PC-9 (cell line): ENCODE results near the gene FIBCD1. TPM values are rescaled to one million over a fixed set of nuclear protein-coding genes. Genes with fewer than 3 reads are reported as not detected.

Experiments used
- BruUV-seq: library from RNA; stranded (reverse); fragments of 400-500 nt; replicated peaks from 2 replicates; lab custom pipeline; 2021; lab: Mats Ljungman, UMichigan
- CTCF ChIA-PET: fragments of 300-600 bp; sonication (Branson Sonifier 250); formaldehyde crosslinking; loops from one replicate; lab custom pipeline; 2022; ENCODE audit warnings: antibody characterized with exemption; lab: Charles Lee
- POLR2A ChIA-PET: fragments of 300-600 bp; sonication (Branson Sonifier 250); formaldehyde crosslinking; loops from one replicate; lab custom pipeline; 2022; ENCODE audit warnings: antibody characterized with exemption; ENCODE audit not compliant: unreplicated experiment; lab: Charles Lee
- DNase-seq, 2 experiments: peaks; one replicate each; pipeline versions ENCODE4 v3.0.0 to v3.0.0-alpha.2; 2015 to 2022; ENCODE audit warnings: mixed read lengths in 1 of 2
- H2AFZ ChIP-seq: fragments of 200-600 bp; sonication (generic); 2 replicates; pipeline ENCODE4 v1.8.1; 2017; ENCODE audit warnings: antibody characterized with exemption
- H3F3A ChIP-seq: fragments of 200-600 bp; sonication (generic); 2 replicates; pipeline ENCODE4 v1.8.1; 2017; ENCODE audit warnings: antibody characterized with exemption, mild to moderate bottlenecking, low read depth; ENCODE audit not compliant: insufficient read depth
- H3K27ac ChIP-seq: fragments of 200-600 bp; sonication (generic); 2 replicates; pipeline ENCODE4 v1.6.1; 2016; ENCODE audit warnings: mixed run types
- H3K27me3 ChIP-seq: fragments of 200-600 bp; sonication (generic); 2 replicates; pipeline ENCODE4 v1.6.1; 2016; ENCODE audit warnings: low read depth, mixed run types; ENCODE audit not compliant: insufficient read depth
- H3K36me3 ChIP-seq: fragments of 200-600 bp; sonication (generic); 2 replicates; pipeline ENCODE4 v1.6.1; 2016; ENCODE audit warnings: low read depth, mixed run types
- H3K4me1 ChIP-seq: fragments of 200-600 bp; sonication (generic); replicated peaks from 2 replicates; pipeline ENCODE4 v1.6.1; 2016; ENCODE audit warnings: mixed run types; ENCODE audit not compliant: insufficient read depth
- H3K4me2 ChIP-seq: fragments of 200-600 bp; sonication (generic); 2 replicates; pipeline ENCODE4 v1.6.1; 2017; ENCODE audit warnings: mixed run types
- H3K4me3 ChIP-seq: fragments of 200-600 bp; sonication (generic); 2 replicates; pipeline ENCODE4 v1.6.1; 2016; ENCODE audit warnings: mixed run types
- H3K79me2 ChIP-seq: fragments of 200-600 bp; sonication (generic); 2 replicates; pipeline ENCODE4 v1.6.1; 2017; ENCODE audit warnings: low read depth, mixed run types
- H3K9me2 ChIP-seq: fragments of 200-600 bp; sonication (generic); 2 replicates; pipeline ENCODE4 v1.8.1; 2017; ENCODE audit warnings: mild to moderate bottlenecking; ENCODE audit not compliant: insufficient read depth
- H3K9me3 ChIP-seq: fragments of 200-600 bp; sonication (generic); 2 replicates; pipeline ENCODE4 v1.8.1; 2016; ENCODE audit warnings: low read depth; ENCODE audit not compliant: insufficient read depth
- H4K20me1 ChIP-seq: fragments of 200-600 bp; sonication (generic); 2 replicates; pipeline ENCODE4 v1.8.1; 2017; ENCODE audit not compliant: insufficient read depth
- EZH2 ChIP-seq: fragments of 200-600 bp; sonication (generic); IDR thresholded peaks from 2 replicates; pipeline ENCODE4 v1.8.0; 2017; ENCODE audit warnings: antibody characterized with exemption, low read depth
- intact Hi-C: fragments of 100-400 bp; cut with micrococcal nuclease; formaldehyde crosslinking; loops from one replicate; pipeline ENCODE4 v1.10.0; 2022; ENCODE audit not compliant: unreplicated experiment
- total RNA-seq: library from RNA; stranded (reverse); gene quantifications from 2 replicates; pipeline ENCODE4 v1.2.3, GENCODE V29; 2021
- TF ChIP-seq, protein P1 (sequence below): fragments of 200-600 bp; sonication (generic); conservative IDR thresholded peaks from 2 replicates; pipeline ENCODE4 v1.6.1; 2017; ENCODE audit warnings: mixed run types, antibody characterized with exemption, mild to moderate bottlenecking, moderate library complexity

FIBCD1 gene
- total RNA-seq, 1 experiment from 2014 or later = 2.7 TPM

DNA sequence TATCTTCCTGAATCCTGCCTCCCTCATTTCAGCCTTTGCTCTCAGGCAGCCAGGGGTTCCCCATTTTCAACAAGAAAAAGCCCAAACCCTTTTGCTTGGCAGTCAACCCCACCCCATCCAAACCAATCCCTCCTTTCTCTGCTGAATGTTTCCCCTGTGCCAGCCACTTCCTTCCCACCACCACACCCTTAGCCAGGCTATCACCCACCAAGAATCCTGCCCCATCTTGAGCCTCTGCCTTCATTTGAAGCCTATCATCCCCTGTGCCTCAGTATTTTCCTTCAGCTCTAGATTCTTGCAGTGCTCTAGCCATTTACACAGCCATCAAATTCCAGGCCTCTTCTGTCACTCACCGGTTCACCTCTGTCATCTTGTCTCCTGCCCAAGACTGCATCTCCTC, 15.3 kb upstream of the FIBCD1 start:
- CTCF ChIA-PET = no interaction called here

DNA sequence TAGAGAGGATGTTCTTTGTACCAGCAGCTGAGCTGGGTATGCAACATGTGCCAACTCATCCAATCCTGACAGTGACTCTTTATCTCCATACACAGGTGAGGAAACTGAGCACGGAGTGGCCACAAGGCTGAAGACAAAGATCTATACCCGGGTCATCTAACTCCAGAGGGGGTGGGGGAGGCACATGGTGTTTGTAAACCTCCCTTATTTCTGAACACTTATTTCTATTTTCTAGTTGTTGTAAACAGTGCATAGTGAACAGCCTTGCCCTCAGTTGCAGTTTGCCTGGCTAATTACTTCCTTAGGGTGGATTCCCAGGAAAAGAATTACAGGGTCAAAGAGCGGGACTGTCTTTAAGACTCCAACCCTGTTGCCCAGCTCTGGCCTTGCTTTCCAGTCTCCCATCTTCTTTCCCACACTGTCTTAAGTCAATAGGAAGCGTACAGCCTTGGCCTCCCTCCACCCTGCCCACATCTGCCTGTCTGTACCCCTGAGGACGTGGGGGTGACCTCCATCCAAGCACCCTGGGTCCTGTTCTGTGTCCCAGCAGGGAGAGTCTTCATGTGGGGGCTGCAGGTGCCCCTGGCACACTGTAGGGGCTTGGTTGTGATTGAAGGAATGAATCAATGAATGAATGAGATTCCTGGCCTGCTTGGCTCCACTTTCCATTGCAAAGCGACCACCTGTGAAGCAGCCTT, 13.2 kb upstream of the FIBCD1 start:
- no peaks in the 10 kb centered on the region; the same call in 1 of the 2 replicates for H3K9me3 ChIP-seq
- no peak overlapping the region for H3K27ac ChIP-seq
- ChIA-PET CTCF (no interaction called here), POLR2A (no interaction called here)
- no peaks in the 10 kb centered on the region for H3K9me2 ChIP-seq
- no peaks in the 10 kb centered on the region for H3K79me2 ChIP-seq
- no peak for TF ChIP-seq EZH2
- TF ChIP-seq, protein P1, sequence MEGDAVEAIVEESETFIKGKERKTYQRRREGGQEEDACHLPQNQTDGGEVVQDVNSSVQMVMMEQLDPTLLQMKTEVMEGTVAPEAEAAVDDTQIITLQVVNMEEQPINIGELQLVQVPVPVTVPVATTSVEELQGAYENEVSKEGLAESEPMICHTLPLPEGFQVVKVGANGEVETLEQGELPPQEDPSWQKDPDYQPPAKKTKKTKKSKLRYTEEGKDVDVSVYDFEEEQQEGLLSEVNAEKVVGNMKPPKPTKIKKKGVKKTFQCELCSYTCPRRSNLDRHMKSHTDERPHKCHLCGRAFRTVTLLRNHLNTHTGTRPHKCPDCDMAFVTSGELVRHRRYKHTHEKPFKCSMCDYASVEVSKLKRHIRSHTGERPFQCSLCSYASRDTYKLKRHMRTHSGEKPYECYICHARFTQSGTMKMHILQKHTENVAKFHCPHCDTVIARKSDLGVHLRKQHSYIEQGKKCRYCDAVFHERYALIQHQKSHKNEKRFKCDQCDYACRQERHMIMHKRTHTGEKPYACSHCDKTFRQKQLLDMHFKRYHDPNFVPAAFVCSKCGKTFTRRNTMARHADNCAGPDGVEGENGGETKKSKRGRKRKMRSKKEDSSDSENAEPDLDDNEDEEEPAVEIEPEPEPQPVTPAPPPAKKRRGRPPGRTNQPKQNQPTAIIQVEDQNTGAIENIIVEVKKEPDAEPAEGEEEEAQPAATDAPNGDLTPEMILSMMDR = no peak
- no peak overlapping the region for H3K4me3 ChIP-seq
- H4K20me1 ChIP-seq = no peaks in the 10 kb centered on the region
- H3K4me1 ChIP-seq = peaks cover 6% of the 10 kb centered on the region
- no peak for DNase-seq
- no peak overlapping the region for H2AFZ ChIP-seq
- no peaks in the 10 kb centered on the region for H3K36me3 ChIP-seq
- H3K27me3 ChIP-seq = peaks cover 43% of the 10 kb centered on the region
- no TSS peak for BruUV-seq
- H3F3A ChIP-seq = no peaks in the 10 kb centered on the region
- no peak overlapping the region for H3K4me2 ChIP-seq
- intact Hi-C loops = no loop called here

More for the DNA sequence above, 15.3 kb upstream of the FIBCD1 start:
- POLR2A ChIA-PET = no interaction called here
- H2AFZ ChIP-seq = no peak overlapping the region
- H3K36me3 ChIP-seq = no peaks in the 10 kb centered on the region
- H3K9me3 ChIP-seq = no peaks in the 10 kb centered on the region; the same call in 1 of the 2 replicates
- no peak overlapping the region for H3K27ac ChIP-seq
- H3K27me3 ChIP-seq = peaks cover 53% of the 10 kb centered on the region
- no peaks in the 10 kb centered on the region for H3F3A ChIP-seq
- H3K4me3 ChIP-seq = no peak overlapping the region
- no peak overlapping the region for H3K4me2 ChIP-seq
- no peaks in the 10 kb centered on the region for H3K4me1 ChIP-seq
- no peak for TF ChIP-seq EZH2
- TF ChIP-seq, protein P1 = no peak
- H3K79me2 ChIP-seq = no peaks in the 10 kb centered on the region
- BruUV-seq = no TSS peak
- no peaks in the 10 kb centered on the region for H3K9me2 ChIP-seq
- DNase-seq = no peak
- intact Hi-C loops = no loop called here
- H4K20me1 ChIP-seq = no peaks in the 10 kb centered on the region

DNA sequence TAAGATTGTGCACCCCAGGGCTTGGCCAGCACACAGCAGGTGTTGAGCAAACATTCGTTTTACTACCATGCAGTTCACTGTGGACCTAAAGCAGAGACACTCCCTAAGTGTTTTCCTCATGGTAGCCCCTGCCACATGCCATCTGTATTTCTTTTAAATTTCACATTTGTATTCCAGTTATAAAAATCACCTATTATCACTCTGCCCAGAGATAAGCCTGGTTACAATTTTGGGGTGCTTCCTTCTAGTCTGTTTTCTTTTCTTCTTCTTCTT, 10.9 kb upstream of the FIBCD1 start:
- Histone ChIP-seq H4K20me1 (no peaks in the 10 kb centered on the region), H3F3A (no peaks in the 10 kb centered on the region), H3K4me2 (no peak overlapping the region), H2AFZ (no peak overlapping the region), H3K36me3 (no peaks in the 10 kb centered on the region), H3K79me2 (no peaks in the 10 kb centered on the region), H3K4me3 (no peak overlapping the region), H3K27me3 (peaks cover 23% of the 10 kb centered on the region), H3K9me2 (no peaks in the 10 kb centered on the region), H3K4me1 (peaks cover 16% of the 10 kb centered on the region), H3K9me3 (no peaks in the 10 kb centered on the region; the same call in 1 of the 2 replicates), H3K27ac (no peak overlapping the region)
- TF ChIP-seq, protein P1 = no peak
- no peak for TF ChIP-seq EZH2
- ChIA-PET POLR2A (no interaction called here), CTCF (no interaction called here)
- intact Hi-C loops = no loop called here
- no TSS peak for BruUV-seq
- DNase-seq = no peak
